HepG2 (cell line): Measurements from ENCODE around the gene SELENOI. TPM values are rescaled to one million over a fixed set of nuclear protein-coding genes. Genes with fewer than 3 reads are reported as not detected.

Experiments used
- ATAC-seq: fragments of 200-7000 bp; cut with Tn5 transposase; 3 replicates; pipeline ENCODE4 v1.9.1; 2020; ENCODE audit warnings: mild to moderate bottlenecking, moderate library complexity
- BruUV-seq: library from RNA; stranded (reverse); fragments of 400-500 nt; replicated peaks from 2 replicates; lab custom pipeline; 2021; lab: Mats Ljungman, UMichigan
- CTCF ChIA-PET: fragments of 300-600 bp; formaldehyde crosslinking; extraction: SDS; loops from one replicate; lab custom pipeline; 2021; ENCODE audit warnings: low total read pairs, inconsistent platforms, low intra/inter-chr PET ratio; lab: Yijun Ruan, JAX
- POLR2A ChIA-PET: fragments of 350-600 bp; sonication (Branson Sonifier 250); formaldehyde crosslinking; loops from one replicate; lab custom pipeline; 2020; ENCODE audit warnings: antibody characterized with exemption, inconsistent platforms; lab: Yijun Ruan, JAX
- DNase-seq: peaks from one replicate; pipeline ENCODE4 v3.0.0-alpha.2; 2015; ENCODE audit warnings: low spot score
- FAIRE-seq: peaks from 3 replicates; lab custom pipeline; 2011; peaks lifted over from hg19 to GRCh38; lab: Jason Lieb, UNC
- H2AFZ ChIP-seq: one replicate; pipeline ENCODE4 v1.6.1; 2011; ENCODE audit warnings: low read length, inconsistent platforms
- H3K27ac ChIP-seq: fragments of 300-600 bp; 3 replicates; pipeline ENCODE4 v1.8.0; 2011; ENCODE audit warnings: mixed run types, mild to moderate bottlenecking, mixed read lengths, low read length, inconsistent platforms; ENCODE audit not compliant: insufficient read depth; ENCODE audit errors: extremely low read length
- H3K27me3 ChIP-seq, 2 experiments: fragments of 200-600 bp in 1 of 2; 2 replicates in 1 of 2; 3 replicates in 1 of 2; pipeline versions ENCODE4 v1.6.0 to v1.8.0; 2011; ENCODE audit warnings: low read length in 2 of 2, mild to moderate bottlenecking in 2 of 2, moderate library complexity in 2 of 2, inconsistent platforms in 1 of 2; ENCODE audit not compliant: insufficient read depth in 2 of 2, control insufficient read depth in 1 of 2
- H3K36me3 ChIP-seq, 2 experiments: fragments of 200-600 bp in 1 of 2; replicated peaks in 1 of 2; 2 replicates in 1 of 2; 3 replicates in 1 of 2; pipeline versions ENCODE4 v1.5.1 to v1.8.0; 2011; ENCODE audit warnings: low read length in 2 of 2, inconsistent platforms in 1 of 2; ENCODE audit not compliant: insufficient read depth in 2 of 2, control insufficient read depth in 1 of 2
- H3K4me1 ChIP-seq: 2 replicates; pipeline ENCODE4 v1.5.1; 2012; ENCODE audit warnings: low read length, inconsistent platforms; ENCODE audit not compliant: insufficient read depth
- H3K4me2 ChIP-seq: 2 replicates; pipeline ENCODE4 v1.6.0; 2011; ENCODE audit warnings: low read depth, low read length, inconsistent platforms
- H3K4me3 ChIP-seq, 3 experiments: fragments of 200-600 bp in 1 of 3; sonication (generic), shearing (Covaris generic) in 1 of 3; replicated peaks in 1 of 3; 2 replicates each; pipeline ENCODE4 v1.5.1; 2011 to 2016; ENCODE audit warnings: low read length in 3 of 3, inconsistent platforms in 2 of 3, low read depth in 2 of 3, mild to moderate bottlenecking in 2 of 3, control low read depth in 1 of 3, mixed read lengths in 1 of 3; ENCODE audit not compliant: insufficient read depth in 1 of 3
- H3K79me2 ChIP-seq: one replicate; pipeline ENCODE4 v1.6.1; 2011; ENCODE audit warnings: low read length, inconsistent platforms; ENCODE audit not compliant: insufficient read depth
- H3K9ac ChIP-seq: 2 replicates; pipeline ENCODE4 v1.6.0; 2011; ENCODE audit warnings: mild to moderate bottlenecking, low read depth, low read length, inconsistent platforms; ENCODE audit not compliant: insufficient read depth
- H3K9me3 ChIP-seq: 2 replicates; pipeline ENCODE4 v1.5.1; 2012; ENCODE audit warnings: mild to moderate bottlenecking, low read length
- H4K20me1 ChIP-seq: 2 replicates; pipeline ENCODE4 v1.6.0; 2011; ENCODE audit warnings: inconsistent platforms, mild to moderate bottlenecking, low read length, moderate library complexity; ENCODE audit not compliant: insufficient read depth
- HNRNPUL1 ChIP-seq: fragments of 200-400 bp; formaldehyde crosslinking; IDR thresholded peaks from 2 replicates; pipeline ENCODE4 v1.6.1; 2017; ENCODE audit warnings: low read depth, mild to moderate bottlenecking, low read length, moderate library complexity
- HOXA9 ChIP-seq: sonication (generic); formaldehyde crosslinking; IDR thresholded peaks from 2 replicates; pipeline ENCODE4 v1.8.1; 2022; ENCODE audit warnings: missing genetic modification reagents, mild to moderate bottlenecking, moderate library complexity, borderline replicate concordance
- IKZF4 ChIP-seq: sonication (generic); formaldehyde crosslinking; IDR thresholded peaks from 2 replicates; pipeline ENCODE4 v1.5.1; 2020; ENCODE audit warnings: borderline replicate concordance, mild to moderate bottlenecking, low read depth, missing genetic modification reagents; ENCODE audit errors: not compliant biosample characterization
- KLF13 ChIP-seq: sonication (generic); formaldehyde crosslinking; IDR thresholded peaks from 2 replicates; pipeline ENCODE4 v1.4.0; 2020; ENCODE audit warnings: mild to moderate bottlenecking, missing genetic modification reagents
- MTF1 ChIP-seq: sonication (generic); formaldehyde crosslinking; IDR thresholded peaks from 2 replicates; pipeline ENCODE4 v1.5.0; 2020; ENCODE audit warnings: missing genetic modification reagents
- REPIN1 ChIP-seq: sonication (generic); formaldehyde crosslinking; IDR thresholded peaks from 2 replicates; pipeline ENCODE4 v1.8.0; 2022; ENCODE audit warnings: missing genetic modification reagents, low read depth, mild to moderate bottlenecking, borderline replicate concordance
- TBL1XR1 ChIP-seq: fragments of 150-350 bp; IDR thresholded peaks from 2 replicates; pipeline ENCODE4 v1.6.1; 2014; ENCODE audit warnings: borderline replicate concordance, low read length; ENCODE audit not compliant: partially characterized antibody
- ZBTB38 ChIP-seq: sonication (generic); formaldehyde crosslinking; IDR thresholded peaks from 2 replicates; pipeline ENCODE4 v1.5.1; 2020; ENCODE audit warnings: mild to moderate bottlenecking, missing genetic modification reagents
- ZNF33A ChIP-seq: sonication (generic); formaldehyde crosslinking; IDR thresholded peaks from 2 replicates; pipeline ENCODE4 v1.5.1; 2020; ENCODE audit warnings: missing genetic modification reagents, mild to moderate bottlenecking, moderate library complexity, borderline replicate concordance
- WGBS: methylation state at CpG from one replicate; pipeline ENCODE4 v1.1.6; 2017; ENCODE audit warnings: low lambda C conversion rate; 5-methylcytosine and 5-hydroxymethylcytosine counted together
- in situ Hi-C: cut with HindIII; loops from 2 replicates; pipeline ENCODE4 v1.10.0; 2017; ENCODE audit warnings: low pct_unique_long_range_greater_than_20kb; ENCODE audit not compliant: extremely low pct_ligation_motif_present
- intact Hi-C: fragments of 100-400 bp; cut with micrococcal nuclease; formaldehyde crosslinking; loops from one replicate; pipeline ENCODE4 v1.10.0; 2022; ENCODE audit not compliant: unreplicated experiment
- polyA plus RNA-seq, 8 experiments: library from polyadenylated mRNA; depleted of rRNA in 3 of 8; stranded (reverse) in 7 of 8; unstranded in 1 of 8; fragments of >200 nt; fragmentation: Illumina TruSeq in 4 of 8; extraction: Trizol in 4 of 8; gene quantifications; 2 replicates each; pipeline versions ENCODE4 v1.2.1 to v1.2.3, GENCODE V29; 2011 to 2016; ENCODE audit warnings: low read depth in 4 of 8, missing spikeins in 1 of 8, mixed read lengths in 1 of 8; ENCODE audit not compliant: insufficient read depth in 1 of 8
- total RNA-seq, 5 experiments: library from RNA; depleted of rRNA; stranded (reverse); fragments of >200 nt; fragmentation: Illumina TruSeq; extraction: Trizol; gene quantifications; 2 replicates each; pipeline ENCODE4 v1.2.3, GENCODE V29; 2016; ENCODE audit warnings: low read depth in 1 of 5
- TF ChIP-seq, protein P1 (sequence below): sonication (generic); formaldehyde crosslinking; conservative IDR thresholded peaks from 2 replicates; pipeline ENCODE4 v1.4.0; 2020; ENCODE audit warnings: mild to moderate bottlenecking, missing genetic modification reagents, moderate library complexity
- TF ChIP-seq, protein P2 (sequence below): sonication (generic); formaldehyde crosslinking; IDR thresholded peaks from 2 replicates; pipeline ENCODE4 v1.8.1; 2023; ENCODE audit warnings: mild to moderate bottlenecking, missing genetic modification reagents

SELENOI gene
- total and polyA plus RNA-seq, 2 of the 13 experiments (the other 11 are each of a cell fraction or from before 2014, with no cell fraction given) = 27.7 to 60.3 TPM

DNA sequence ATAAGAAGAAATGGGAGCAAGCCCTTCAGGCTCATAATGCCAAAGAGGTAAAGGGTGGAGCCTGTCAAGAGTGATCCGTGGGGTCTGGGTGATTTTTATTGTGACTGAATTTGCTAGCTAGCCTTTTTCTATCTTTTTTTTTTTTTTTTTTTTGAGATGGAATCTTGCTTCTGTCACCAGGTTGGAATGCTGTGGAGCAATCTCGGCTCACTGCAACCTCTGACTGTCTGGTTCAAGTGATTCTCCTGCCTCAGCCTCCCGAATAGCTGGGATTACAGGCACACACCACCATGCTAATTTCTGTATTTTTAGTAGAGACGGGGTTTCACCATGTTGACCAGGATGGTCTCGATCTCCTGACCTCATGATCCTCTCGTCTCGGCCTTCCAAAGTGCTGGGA, 84.9 kb downstream of the SELENOI start:
- no TSS peak for BruUV-seq
- Histone ChIP-seq H3K9me3 (no peaks in the 10 kb centered on the region), H3K4me2 (no peak overlapping the region), H3K36me3 (no peaks in the 10 kb centered on the region), H3K79me2 (no peaks in the 10 kb centered on the region), H3K27ac (no peak overlapping the region), H2AFZ (no peak overlapping the region), H3K27me3 (peaks cover 0 to 3% of the 10 kb centered on the region in 2 experiments; a peak in 2 of 5 replicates), H3K9ac (no peak overlapping the region), H3K4me1 (no peaks in the 10 kb centered on the region)
- WGBS = 47% methylated on average over 7 of the region's 7 CpGs
- intact Hi-C loops = no loop called here
- ChIA-PET POLR2A (no interaction called here), CTCF (no interaction called here)
- no peak for FAIRE-seq
- no peak for DNase-seq
- TF ChIP-seq TBL1XR1 (no peak), ZBTB38 (no peak), KLF13 (CRISPR knock-in tag) (no peak)
- TF ChIP-seq, all 625 proteins: peak for 0
- ATAC-seq = no peak
- H3K4me3 ChIP-seq = no peak overlapping the region
- no peaks in the 10 kb centered on the region for H4K20me1 ChIP-seq
- in situ Hi-C loops = no loop called here

DNA sequence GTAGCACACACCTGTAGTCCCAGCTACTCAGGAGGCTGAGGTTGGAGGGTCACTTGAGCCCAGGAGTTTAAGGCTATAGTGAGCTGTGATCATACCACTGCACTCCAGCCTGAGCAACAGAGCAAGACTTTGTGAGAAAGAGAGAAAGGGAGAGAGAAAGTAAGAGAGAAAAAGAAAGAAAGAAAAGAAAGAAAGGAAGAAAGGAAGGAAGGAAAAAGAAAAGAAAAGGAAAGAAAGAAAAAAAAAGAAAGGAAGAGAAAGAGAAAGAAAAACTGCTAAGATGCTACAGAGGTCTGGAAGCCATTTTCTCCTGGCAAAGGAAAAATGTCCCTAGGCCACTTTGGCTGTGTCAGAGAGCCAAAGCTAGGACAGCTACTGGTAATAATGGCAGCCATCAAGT, 86.4 kb downstream of the SELENOI start:
- Histone ChIP-seq H3K9me3 (no peaks in the 10 kb centered on the region), H4K20me1 (no peaks in the 10 kb centered on the region), H3K79me2 (no peaks in the 10 kb centered on the region), H3K4me3 (no peak overlapping the region), H2AFZ (no peak overlapping the region), H3K36me3 (no peaks in the 10 kb centered on the region), H3K27ac (no peak overlapping the region), H3K4me1 (no peaks in the 10 kb centered on the region), H3K9ac (no peak overlapping the region), H3K27me3 (peaks cover 2 to 3% of the 10 kb centered on the region in 2 experiments; a peak in 2 of 5 replicates), H3K4me2 (no peak overlapping the region)
- ATAC-seq (no peak), DNase-seq (no peak), FAIRE-seq (no peak)
- intact Hi-C loops (no loop called here), in situ Hi-C loops (no loop called here)
- ChIA-PET POLR2A (interaction anchor here (1.3 kb wide), 1 partner anchor 28 kb away, joined by 3 read pairs; no protein-coding TSS in a partner anchor), CTCF (no interaction called here)
- no TSS peak for BruUV-seq
- TF ChIP-seq REPIN1 (no peak), HOXA9 (no peak), MTF1 (CRISPR knock-in tag) (no peak), ZNF33A (CRISPR knock-in tag) (no peak), HNRNPUL1 (no peak), IKZF4 (CRISPR knock-in tag) (no peak)
- TF ChIP-seq, protein P1, sequence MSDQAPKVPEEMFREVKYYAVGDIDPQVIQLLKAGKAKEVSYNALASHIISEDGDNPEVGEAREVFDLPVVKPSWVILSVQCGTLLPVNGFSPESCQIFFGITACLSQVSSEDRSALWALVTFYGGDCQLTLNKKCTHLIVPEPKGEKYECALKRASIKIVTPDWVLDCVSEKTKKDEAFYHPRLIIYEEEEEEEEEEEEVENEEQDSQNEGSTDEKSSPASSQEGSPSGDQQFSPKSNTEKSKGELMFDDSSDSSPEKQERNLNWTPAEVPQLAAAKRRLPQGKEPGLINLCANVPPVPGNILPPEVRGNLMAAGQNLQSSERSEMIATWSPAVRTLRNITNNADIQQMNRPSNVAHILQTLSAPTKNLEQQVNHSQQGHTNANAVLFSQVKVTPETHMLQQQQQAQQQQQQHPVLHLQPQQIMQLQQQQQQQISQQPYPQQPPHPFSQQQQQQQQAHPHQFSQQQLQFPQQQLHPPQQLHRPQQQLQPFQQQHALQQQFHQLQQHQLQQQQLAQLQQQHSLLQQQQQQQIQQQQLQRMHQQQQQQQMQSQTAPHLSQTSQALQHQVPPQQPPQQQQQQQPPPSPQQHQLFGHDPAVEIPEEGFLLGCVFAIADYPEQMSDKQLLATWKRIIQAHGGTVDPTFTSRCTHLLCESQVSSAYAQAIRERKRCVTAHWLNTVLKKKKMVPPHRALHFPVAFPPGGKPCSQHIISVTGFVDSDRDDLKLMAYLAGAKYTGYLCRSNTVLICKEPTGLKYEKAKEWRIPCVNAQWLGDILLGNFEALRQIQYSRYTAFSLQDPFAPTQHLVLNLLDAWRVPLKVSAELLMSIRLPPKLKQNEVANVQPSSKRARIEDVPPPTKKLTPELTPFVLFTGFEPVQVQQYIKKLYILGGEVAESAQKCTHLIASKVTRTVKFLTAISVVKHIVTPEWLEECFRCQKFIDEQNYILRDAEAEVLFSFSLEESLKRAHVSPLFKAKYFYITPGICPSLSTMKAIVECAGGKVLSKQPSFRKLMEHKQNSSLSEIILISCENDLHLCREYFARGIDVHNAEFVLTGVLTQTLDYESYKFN (CRISPR knock-in tag) = no peak
- TF ChIP-seq, protein P2, sequence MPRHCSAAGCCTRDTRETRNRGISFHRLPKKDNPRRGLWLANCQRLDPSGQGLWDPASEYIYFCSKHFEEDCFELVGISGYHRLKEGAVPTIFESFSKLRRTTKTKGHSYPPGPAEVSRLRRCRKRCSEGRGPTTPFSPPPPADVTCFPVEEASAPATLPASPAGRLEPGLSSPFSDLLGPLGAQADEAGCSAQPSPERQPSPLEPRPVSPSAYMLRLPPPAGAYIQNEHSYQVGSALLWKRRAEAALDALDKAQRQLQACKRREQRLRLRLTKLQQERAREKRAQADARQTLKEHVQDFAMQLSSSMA (CRISPR knock-in tag) = no peak
